ENCODE measurements around the gene KLHL29. TPM values are rescaled to one million over a fixed set of nuclear protein-coding genes. Genes with fewer than 3 reads are reported as not detected.

KLHL29 gene
- total RNA-seq, 1 experiment from 2014 or later = 7.7 TPM

DNA sequence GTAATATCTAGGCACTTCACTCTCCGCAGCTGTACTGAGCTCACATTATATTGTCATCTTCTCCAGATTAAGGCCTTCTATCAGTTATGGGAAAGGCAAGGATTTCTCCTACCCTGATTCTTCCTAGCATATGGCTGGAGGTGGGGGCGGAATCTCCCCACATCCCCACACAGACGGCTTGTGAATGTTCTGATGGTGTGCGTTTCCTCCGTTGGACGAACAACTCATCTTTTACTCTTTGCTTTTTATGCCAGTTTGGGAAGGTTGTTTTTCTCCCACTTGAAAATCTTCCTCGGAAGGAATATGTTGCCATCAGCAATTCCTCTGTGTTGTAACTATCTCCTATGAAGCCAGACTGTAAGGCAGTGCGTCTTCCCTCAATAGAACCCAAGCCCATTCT, 24.3 kb downstream of the KLHL29 start:
- ChIA-PET CTCF (no interaction called here), POLR2A (no interaction called here)
- intact Hi-C loops (cut with micrococcal nuclease; ENCODE audit: unreplicated experiment) = no loop called here
- in situ Hi-C loops (cut with HindIII; ENCODE audit: low pct_unique_long_range_greater_than_20kb, low sequenced_read_pairs) = no loop called here
- DNase-seq (ENCODE audit: low read depth, low spot score) = no peak
- Histone ChIP-seq H3K4me3 (ENCODE audit: low read depth in 2 of 2, low read length in 2 of 2) (no peak overlapping the region), H3K4me1 (ENCODE audit: control insufficient read depth, insufficient read depth, low read length) (peaks cover 7% of the 10 kb centered on the region), H3K9me3 (ENCODE audit: control insufficient read depth, insufficient read depth, low read depth, low read length) (no peaks in the 10 kb centered on the region), H3K27ac (ENCODE audit: low read length) (no peak overlapping the region), H3K27me3 (ENCODE audit: control insufficient read depth, insufficient read depth, low read length) (no peaks in the 10 kb centered on the region), H3K36me3 (ENCODE audit: control insufficient read depth, insufficient read depth, low read length) (no peaks in the 10 kb centered on the region)
- no peak for ATAC-seq
- TF ChIP-seq, protein P1, sequence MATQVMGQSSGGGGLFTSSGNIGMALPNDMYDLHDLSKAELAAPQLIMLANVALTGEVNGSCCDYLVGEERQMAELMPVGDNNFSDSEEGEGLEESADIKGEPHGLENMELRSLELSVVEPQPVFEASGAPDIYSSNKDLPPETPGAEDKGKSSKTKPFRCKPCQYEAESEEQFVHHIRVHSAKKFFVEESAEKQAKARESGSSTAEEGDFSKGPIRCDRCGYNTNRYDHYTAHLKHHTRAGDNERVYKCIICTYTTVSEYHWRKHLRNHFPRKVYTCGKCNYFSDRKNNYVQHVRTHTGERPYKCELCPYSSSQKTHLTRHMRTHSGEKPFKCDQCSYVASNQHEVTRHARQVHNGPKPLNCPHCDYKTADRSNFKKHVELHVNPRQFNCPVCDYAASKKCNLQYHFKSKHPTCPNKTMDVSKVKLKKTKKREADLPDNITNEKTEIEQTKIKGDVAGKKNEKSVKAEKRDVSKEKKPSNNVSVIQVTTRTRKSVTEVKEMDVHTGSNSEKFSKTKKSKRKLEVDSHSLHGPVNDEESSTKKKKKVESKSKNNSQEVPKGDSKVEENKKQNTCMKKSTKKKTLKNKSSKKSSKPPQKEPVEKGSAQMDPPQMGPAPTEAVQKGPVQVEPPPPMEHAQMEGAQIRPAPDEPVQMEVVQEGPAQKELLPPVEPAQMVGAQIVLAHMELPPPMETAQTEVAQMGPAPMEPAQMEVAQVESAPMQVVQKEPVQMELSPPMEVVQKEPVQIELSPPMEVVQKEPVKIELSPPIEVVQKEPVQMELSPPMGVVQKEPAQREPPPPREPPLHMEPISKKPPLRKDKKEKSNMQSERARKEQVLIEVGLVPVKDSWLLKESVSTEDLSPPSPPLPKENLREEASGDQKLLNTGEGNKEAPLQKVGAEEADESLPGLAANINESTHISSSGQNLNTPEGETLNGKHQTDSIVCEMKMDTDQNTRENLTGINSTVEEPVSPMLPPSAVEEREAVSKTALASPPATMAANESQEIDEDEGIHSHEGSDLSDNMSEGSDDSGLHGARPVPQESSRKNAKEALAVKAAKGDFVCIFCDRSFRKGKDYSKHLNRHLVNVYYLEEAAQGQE (IDR thresholded peaks at IDR 0.05; ENCODE audit: insufficient read depth in 1 of 2, low read depth in 2 of 2, low read length in 1 of 2) = no peak
- no TSS peak for BruUV-seq (replicated peaks)

DNA sequence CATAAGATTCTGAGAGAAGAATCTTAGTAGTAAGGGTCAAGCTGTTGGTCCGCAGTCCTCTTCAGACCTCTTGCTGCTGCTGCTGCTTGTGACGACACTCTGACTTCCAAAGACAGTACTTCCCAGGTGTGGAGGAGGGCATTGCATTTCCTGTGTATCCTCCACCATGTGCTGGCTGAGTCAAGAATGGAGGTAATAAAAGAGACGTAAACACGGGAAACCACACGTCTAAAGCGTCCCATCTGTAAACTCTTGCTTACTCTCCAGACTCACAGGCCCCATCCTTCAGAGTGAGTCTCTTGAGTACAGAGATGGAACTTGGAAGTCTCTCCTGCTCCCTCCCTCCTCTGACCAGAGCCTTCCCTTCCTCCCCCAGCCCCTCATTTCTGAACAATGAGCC, 25.6 kb downstream of the KLHL29 start:
- TF ChIP-seq, protein P2, sequence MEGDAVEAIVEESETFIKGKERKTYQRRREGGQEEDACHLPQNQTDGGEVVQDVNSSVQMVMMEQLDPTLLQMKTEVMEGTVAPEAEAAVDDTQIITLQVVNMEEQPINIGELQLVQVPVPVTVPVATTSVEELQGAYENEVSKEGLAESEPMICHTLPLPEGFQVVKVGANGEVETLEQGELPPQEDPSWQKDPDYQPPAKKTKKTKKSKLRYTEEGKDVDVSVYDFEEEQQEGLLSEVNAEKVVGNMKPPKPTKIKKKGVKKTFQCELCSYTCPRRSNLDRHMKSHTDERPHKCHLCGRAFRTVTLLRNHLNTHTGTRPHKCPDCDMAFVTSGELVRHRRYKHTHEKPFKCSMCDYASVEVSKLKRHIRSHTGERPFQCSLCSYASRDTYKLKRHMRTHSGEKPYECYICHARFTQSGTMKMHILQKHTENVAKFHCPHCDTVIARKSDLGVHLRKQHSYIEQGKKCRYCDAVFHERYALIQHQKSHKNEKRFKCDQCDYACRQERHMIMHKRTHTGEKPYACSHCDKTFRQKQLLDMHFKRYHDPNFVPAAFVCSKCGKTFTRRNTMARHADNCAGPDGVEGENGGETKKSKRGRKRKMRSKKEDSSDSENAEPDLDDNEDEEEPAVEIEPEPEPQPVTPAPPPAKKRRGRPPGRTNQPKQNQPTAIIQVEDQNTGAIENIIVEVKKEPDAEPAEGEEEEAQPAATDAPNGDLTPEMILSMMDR (IDR thresholded peaks at IDR 0.05) = no peak
- no peak for TF ChIP-seq SIN3A (IDR thresholded peaks at IDR 0.05; ENCODE audit: borderline replicate concordance, insufficient read depth, low read depth, low read length)
- no peak for TF ChIP-seq TCF7L2 (IDR thresholded peaks at IDR 0.05; ENCODE audit: low read depth, low read length)
- TF ChIP-seq POLR2AphosphoS5 (IDR thresholded peaks at IDR 0.05; ENCODE audit: low read depth, low read length) = no peak
- TF ChIP-seq, protein P1 (IDR thresholded peaks at IDR 0.05; ENCODE audit: insufficient read depth in 1 of 2, low read depth in 2 of 2, low read length in 1 of 2) = no peak
- no peaks in the 10 kb centered on the region for H3K9me3 ChIP-seq (ENCODE audit: control insufficient read depth, insufficient read depth, low read depth, low read length)

More for the DNA sequence above, 25.6 kb downstream of the KLHL29 start:
- Histone ChIP-seq H3K4me1 (ENCODE audit: control insufficient read depth, insufficient read depth, low read length) (no peaks in the 10 kb centered on the region), H3K36me3 (ENCODE audit: control insufficient read depth, insufficient read depth, low read length) (no peaks in the 10 kb centered on the region), H3K27me3 (ENCODE audit: control insufficient read depth, insufficient read depth, low read length) (no peaks in the 10 kb centered on the region), H3K27ac (ENCODE audit: low read length) (no peak overlapping the region), H3K4me3 (ENCODE audit: low read depth in 2 of 2, low read length in 2 of 2) (no peak overlapping the region)
- intact Hi-C loops (cut with micrococcal nuclease; ENCODE audit: unreplicated experiment) (no loop called here), in situ Hi-C loops (cut with HindIII; ENCODE audit: low pct_unique_long_range_greater_than_20kb, low sequenced_read_pairs) (no loop called here)
- no peak for ATAC-seq
- ChIA-PET CTCF (no interaction called here), POLR2A (no interaction called here)
- DNase-seq (ENCODE audit: low read depth, low spot score) = no peak
- no TSS peak for BruUV-seq (replicated peaks)

All from Panc1 (cell line).